ENCODE results near the gene COL28A1. TPM values are rescaled to one million over a fixed set of nuclear protein-coding genes. Genes with fewer than 3 reads are reported as not detected.

The COL28A1 gene
- total RNA-seq, 1 donor from 2014 or later = not detected

DNA sequence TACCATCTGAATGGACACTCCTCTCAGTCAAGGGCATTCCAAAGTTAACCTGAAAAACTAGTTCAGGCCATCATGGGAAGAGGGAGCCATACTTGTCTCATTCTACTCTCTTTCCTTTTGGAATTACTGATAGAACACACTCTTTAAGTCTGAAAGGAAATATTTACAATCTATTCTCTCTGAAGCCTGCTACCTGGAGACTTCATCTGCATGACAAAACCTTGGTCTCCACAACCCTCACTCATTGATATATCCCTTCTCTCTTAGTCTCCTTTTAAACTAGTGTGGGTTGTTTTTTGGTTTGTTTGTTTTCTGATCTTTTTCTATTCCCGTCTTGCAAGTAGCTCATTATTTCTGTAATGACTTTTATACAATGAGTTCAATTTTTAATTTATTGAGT lies 183.8 kb downstream of the COL28A1 start:
- DNase-seq (ENCODE audit: low spot score) = no peak
- Mint-ChIP-seq H3K4me1 (ENCODE audit: unreplicated experiment) (no peaks in the 10 kb centered on the region), H3K9me3 (ENCODE audit: unreplicated experiment) (no peaks in the 10 kb centered on the region), H3K27me3 (ENCODE audit: unreplicated experiment) (no peaks in the 10 kb centered on the region), H3K36me3 (ENCODE audit: low read depth, unreplicated experiment) (no peaks in the 10 kb centered on the region), H3K27ac (ENCODE audit: unreplicated experiment) (no peak overlapping the region), H3K4me3 (ENCODE audit: unreplicated experiment) (no peak overlapping the region)
- TF ChIP-seq CTCF (IDR thresholded peaks at IDR 0.05; ENCODE audit: unreplicated experiment) = no peak

GRCh38 chr7:7351156-7351555 lies 184.5 kb downstream of the COL28A1 start:
- no peak for DNase-seq (ENCODE audit: low spot score)
- Mint-ChIP-seq H3K36me3 (ENCODE audit: low read depth, unreplicated experiment) (no peaks in the 10 kb centered on the region), H3K27ac (ENCODE audit: unreplicated experiment) (no peak overlapping the region), H3K9me3 (ENCODE audit: unreplicated experiment) (no peaks in the 10 kb centered on the region), H3K4me1 (ENCODE audit: unreplicated experiment) (no peaks in the 10 kb centered on the region), H3K4me3 (ENCODE audit: unreplicated experiment) (no peak overlapping the region), H3K27me3 (ENCODE audit: unreplicated experiment) (no peaks in the 10 kb centered on the region)
- TF ChIP-seq CTCF (IDR thresholded peaks at IDR 0.05; ENCODE audit: unreplicated experiment) = no peak

DNA sequence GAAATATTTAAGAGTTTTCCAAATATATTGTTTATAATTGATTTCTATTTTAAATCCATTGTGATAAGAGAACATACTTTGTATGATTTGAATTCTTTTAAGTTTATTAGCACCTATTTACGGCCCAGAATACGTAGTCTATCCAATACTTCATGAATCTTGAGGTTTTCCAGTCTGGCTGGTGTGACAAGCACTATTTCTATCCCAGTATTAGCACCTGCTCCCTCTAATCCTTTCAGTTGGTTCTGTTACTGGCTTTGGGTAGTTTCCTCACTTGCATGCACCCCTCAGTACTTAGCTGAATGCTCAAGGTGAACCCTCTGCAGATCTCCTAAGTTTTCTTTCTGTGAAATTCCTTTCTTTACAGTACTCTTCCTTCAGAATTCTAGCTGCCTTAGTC lies 186.5 kb downstream of the COL28A1 start:
- no peak overlapping the region for H3K27ac Mint-ChIP-seq (ENCODE audit: unreplicated experiment)
- TF ChIP-seq CTCF (IDR thresholded peaks at IDR 0.05; ENCODE audit: unreplicated experiment) = no peak
- no peaks in the 10 kb centered on the region for H3K27me3 Mint-ChIP-seq (ENCODE audit: unreplicated experiment)
- no peaks in the 10 kb centered on the region for H3K9me3 Mint-ChIP-seq (ENCODE audit: unreplicated experiment)
- H3K4me1 Mint-ChIP-seq (ENCODE audit: unreplicated experiment) = no peaks in the 10 kb centered on the region
- H3K4me3 Mint-ChIP-seq (ENCODE audit: unreplicated experiment) = no peak overlapping the region
- H3K36me3 Mint-ChIP-seq (ENCODE audit: low read depth, unreplicated experiment) = no peaks in the 10 kb centered on the region
- DNase-seq (ENCODE audit: low spot score) = no peak

- Mint-ChIP-seq H3K27me3 (ENCODE audit: unreplicated experiment) (no peaks in the 10 kb centered on the region), H3K9me3 (ENCODE audit: unreplicated experiment) (no peaks in the 10 kb centered on the region), H3K27ac (ENCODE audit: unreplicated experiment) (no peak overlapping the region), H3K4me1 (ENCODE audit: unreplicated experiment) (no peaks in the 10 kb centered on the region), H3K4me3 (ENCODE audit: unreplicated experiment) (no peak overlapping the region), H3K36me3 (ENCODE audit: low read depth, unreplicated experiment) (no peaks in the 10 kb centered on the region)
- no peak for DNase-seq (ENCODE audit: low spot score)
- no peak for TF ChIP-seq CTCF (IDR thresholded peaks at IDR 0.05; ENCODE audit: unreplicated experiment)
These were observed 188.6 kb downstream of the COL28A1 start for GRCh38 chr7:7347045-7347444.

DNA sequence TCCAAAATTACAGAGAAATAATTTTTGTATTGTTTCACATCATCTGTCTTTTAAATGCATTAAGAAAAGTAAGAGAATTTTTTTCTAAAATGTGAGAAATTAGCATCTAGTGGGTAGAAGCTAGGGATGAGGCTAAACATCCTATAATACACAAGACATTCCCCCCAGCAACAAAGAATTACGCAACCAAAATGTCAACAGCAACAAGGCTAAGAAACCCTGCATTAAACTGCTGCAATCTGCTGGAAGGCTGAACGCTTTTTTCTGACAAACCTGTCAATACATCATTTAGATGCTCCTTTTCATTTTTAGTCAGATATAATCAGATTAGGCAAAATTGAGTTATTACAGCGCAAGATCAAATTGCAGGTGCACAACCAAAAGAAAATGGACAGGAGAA lies 191.1 kb downstream of the COL28A1 start:
- H3K4me1 Mint-ChIP-seq (ENCODE audit: unreplicated experiment) = no peaks in the 10 kb centered on the region
- no peaks in the 10 kb centered on the region for H3K36me3 Mint-ChIP-seq (ENCODE audit: low read depth, unreplicated experiment)
- no peaks in the 10 kb centered on the region for H3K9me3 Mint-ChIP-seq (ENCODE audit: unreplicated experiment)
- H3K27me3 Mint-ChIP-seq (ENCODE audit: unreplicated experiment) = no peaks in the 10 kb centered on the region
- H3K27ac Mint-ChIP-seq (ENCODE audit: unreplicated experiment) = no peak overlapping the region
- H3K4me3 Mint-ChIP-seq (ENCODE audit: unreplicated experiment) = no peak overlapping the region
- no peak for DNase-seq (ENCODE audit: low spot score)
- no peak for TF ChIP-seq CTCF (IDR thresholded peaks at IDR 0.05; ENCODE audit: unreplicated experiment)
